Activated naive CD4-positive, alpha-beta T cell treated with anti-CD3 and anti-CD28 coated beads, Interleukin-2, amount 50 U/mL, for 72 hours (primary cell): ENCODE data around the gene SOX13. TPM values are rescaled to one million over a fixed set of nuclear protein-coding genes. Genes with fewer than 3 reads are reported as not detected.

ENCODE experiments used
- ATAC-seq, 2 donors: fragments of 150-1000 bp; cut with Tn5 transposase; 2 replicates each; pipeline ENCODE4 v1.10.0; 2021; ENCODE audit warnings: mild to moderate bottlenecking in 2 of 2, moderate library complexity in 2 of 2
- DNase-seq, 2 donors: peaks; one replicate each; pipeline ENCODE4 v3.0.0; 2021 to 2022; ENCODE audit warnings: low spot score in 2 of 2
- H3K27ac Mint-ChIP-seq, 2 donors: one replicate each; pipeline ENCODE4 v1.8.0; 2022; ENCODE audit warnings: mild to moderate bottlenecking in 2 of 2, mixed read lengths in 2 of 2
- H3K36me3 Mint-ChIP-seq, 2 donors: one replicate each; pipeline ENCODE4 v1.8.0; 2022; ENCODE audit warnings: mixed read lengths in 2 of 2
- H3K9me3 Mint-ChIP-seq, 2 donors: one replicate each; pipeline ENCODE4 v1.8.0; 2022; ENCODE audit warnings: mixed read lengths in 2 of 2
- total RNA-seq, 2 donors: library from RNA; stranded (reverse); gene quantifications; one replicate each; pipeline ENCODE4 v1.2.3, GENCODE V29; 2022

The SOX13 gene
- total RNA-seq, 2 donors from 2014 or later: 0.73 TPM; not detected in 1

DNA sequence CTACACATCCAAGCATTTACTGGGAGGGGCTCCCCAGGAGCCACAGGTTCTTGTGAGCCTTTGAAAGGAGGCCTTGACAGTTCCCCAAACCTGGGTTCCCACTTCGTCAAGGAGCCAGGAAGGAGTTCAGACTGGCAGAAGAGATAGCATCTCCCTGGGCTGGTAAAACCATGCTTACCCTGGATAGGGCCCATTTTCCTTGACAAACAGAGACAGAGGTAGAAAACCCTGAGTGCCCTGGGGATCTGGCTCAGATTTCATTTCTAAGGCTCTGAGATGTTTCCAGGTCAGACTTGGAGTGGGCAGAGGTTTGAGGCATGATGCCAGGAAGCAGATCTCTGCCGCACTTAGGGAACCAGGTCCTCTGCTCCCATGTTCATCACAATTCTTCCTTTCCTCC, 76.2 kb downstream of the SOX13 start:
- H3K9me3 Mint-ChIP-seq: no peaks in the 10 kb centered on the region
- no peak overlapping the region for H3K27ac Mint-ChIP-seq
- no peaks in the 10 kb centered on the region for H3K36me3 Mint-ChIP-seq
- ATAC-seq (no peak), DNase-seq (no peak)

DNA sequence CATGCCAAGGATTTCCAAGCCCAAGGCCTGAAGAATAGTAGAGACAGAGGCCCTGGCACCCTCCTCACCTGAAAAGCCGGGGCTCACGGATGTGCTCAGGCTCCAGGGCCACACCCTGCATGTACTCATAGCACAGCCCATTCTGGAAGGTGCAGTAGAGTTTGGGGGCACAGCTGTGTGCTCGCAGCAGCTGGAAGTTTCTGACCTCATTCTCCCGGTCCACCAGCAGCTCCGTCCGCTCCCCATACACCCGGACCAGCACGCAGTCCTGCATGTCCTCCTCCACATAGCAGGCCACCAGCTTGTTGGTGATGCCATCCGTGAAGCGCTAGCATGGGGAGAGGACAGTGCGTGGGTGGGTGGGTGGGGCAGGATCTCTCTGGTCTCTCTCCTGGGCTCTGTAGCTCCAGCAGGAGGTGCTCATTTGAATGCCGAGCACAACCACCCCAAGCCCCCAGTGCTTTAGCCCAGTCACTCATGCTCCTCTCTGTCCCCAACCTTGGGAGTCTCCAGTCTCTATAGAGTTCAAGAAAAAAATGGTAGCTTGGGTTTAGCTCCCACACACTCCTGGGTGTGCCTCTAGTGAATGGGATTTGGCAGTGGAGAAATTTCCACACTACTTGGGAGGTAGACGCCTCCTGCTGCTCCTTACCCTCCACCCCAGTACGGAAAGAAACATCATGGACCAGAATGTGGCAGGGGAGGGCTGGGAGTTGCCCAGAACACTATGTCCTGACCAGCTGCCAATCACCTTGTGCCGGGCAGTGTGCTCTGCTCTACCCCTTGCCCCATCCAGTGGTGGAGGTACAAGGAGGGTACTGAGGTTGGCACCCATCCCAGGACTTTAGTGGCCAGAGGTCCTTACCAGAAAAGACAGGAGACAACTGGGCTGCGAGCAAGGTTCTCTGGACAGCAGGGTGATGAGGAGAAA, 77.0 kb downstream of the SOX13 start:
- DNase-seq (no peak), ATAC-seq (no peak)
- H3K36me3 Mint-ChIP-seq: no peaks in the 10 kb centered on the region
- H3K9me3 Mint-ChIP-seq: no peaks in the 10 kb centered on the region
- no peak overlapping the region for H3K27ac Mint-ChIP-seq

- Mint-ChIP-seq H3K9me3 (no peaks in the 10 kb centered on the region), H3K36me3 (no peaks in the 10 kb centered on the region), H3K27ac (no peak overlapping the region)
- ATAC-seq (peak; percentile 8 to 16), DNase-seq (no peak)
These were observed 78.0 kb downstream of the SOX13 start for GRCh38 chr1:204150702-204151551.

DNA sequence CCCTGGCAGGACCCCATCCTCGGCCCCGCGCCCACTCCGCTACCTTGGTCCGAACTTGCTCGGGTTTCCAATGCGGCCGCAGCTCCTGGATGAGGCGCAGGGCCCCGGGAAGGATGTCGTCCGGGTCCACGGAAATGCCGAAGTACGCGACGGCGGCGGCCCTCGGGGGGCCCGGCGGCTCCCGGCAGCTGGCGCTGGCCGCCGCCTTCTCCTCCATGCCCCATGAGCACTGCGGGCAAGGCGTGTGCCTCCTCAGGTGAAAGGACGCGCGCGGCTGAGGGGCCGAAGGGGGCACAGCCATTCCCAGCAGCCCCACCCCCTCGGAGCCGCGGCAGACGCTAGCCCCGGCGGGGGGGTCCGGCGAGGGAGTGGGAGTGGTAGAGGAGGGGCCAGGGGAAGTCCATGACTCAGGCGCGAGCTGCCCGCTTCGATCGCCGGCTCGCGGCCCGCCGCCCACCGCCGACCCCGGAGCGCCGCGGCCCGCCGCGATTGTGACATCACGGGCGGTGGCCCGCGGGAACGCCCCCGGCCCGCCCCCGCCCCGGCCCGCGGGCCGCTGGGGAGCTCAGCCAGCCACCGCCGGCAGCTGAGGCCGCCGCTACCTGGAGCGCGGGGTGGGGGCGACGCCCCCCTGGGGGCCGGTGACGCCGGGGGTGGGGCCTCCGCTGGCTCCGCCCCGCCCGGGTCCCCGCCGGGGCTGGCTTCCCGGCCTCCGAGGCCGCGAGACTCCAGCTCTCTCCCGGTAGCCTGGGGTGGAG, 78.8 kb downstream of the SOX13 start, which contains the start of gene ETNK2:
ETNK2 (minus strand) TSS at position 493 of the 758 bp plus-strand sequence; CDS start at position 301, 192 bp downstream.
- ATAC-seq (peak; percentile 68 to 84), DNase-seq (peak in 1 of 2 donors; percentile 51)
- Mint-ChIP-seq H3K27ac (no peak within 1 kb of the TSS), H3K9me3 (no peaks in the 10 kb centered on the region), H3K36me3 (no peaks in the 10 kb centered on the region)

DNA sequence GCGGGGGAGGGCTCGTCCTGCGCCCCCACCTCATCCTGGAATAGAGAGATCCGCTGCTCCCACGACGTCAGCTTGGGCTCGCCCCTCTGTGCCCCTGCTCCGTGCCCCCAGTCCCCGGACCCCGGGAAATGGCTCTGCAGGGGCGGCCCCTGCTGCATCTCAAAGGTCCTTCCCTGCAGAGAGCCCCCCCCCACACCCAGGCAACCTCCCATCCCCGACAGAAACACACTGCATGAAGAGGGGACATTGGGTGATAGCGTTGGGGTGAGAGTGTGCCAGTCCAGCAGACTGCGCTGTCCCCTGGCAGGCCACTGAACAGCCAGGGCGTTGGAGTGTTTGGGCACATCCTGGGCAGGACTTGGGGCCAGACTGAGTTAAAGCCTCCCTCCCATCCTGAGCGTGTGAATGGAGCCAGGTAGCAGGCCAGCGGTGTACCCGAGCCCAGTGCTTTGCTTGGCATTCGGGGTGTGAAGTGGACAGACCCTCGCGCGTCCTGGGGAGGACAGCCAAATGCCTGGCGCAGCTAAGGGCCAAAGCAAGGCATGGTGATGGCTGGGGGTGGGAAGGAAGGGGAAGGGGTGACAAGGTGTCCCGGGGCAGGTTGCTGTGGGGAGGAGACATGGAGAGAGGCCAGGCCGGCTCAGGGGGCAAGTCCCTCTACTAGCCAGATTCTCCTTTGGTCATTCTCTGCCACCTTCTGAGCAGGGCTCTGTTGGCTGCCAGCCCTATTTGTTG, 79.6 kb downstream of the SOX13 start:
- no peaks in the 10 kb centered on the region for H3K36me3 Mint-ChIP-seq
- ATAC-seq (peak in 1 of 2 donors; percentile 15), DNase-seq (no peak)
- H3K9me3 Mint-ChIP-seq: no peaks in the 10 kb centered on the region
- H3K27ac Mint-ChIP-seq: no peak overlapping the region

GRCh38 chr1:204153667-204154066, 80.8 kb downstream of the SOX13 start:
- H3K27ac Mint-ChIP-seq: no peak overlapping the region
- ATAC-seq (no peak), DNase-seq (no peak)
- H3K9me3 Mint-ChIP-seq: no peaks in the 10 kb centered on the region
- H3K36me3 Mint-ChIP-seq: no peaks in the 10 kb centered on the region

GRCh38 chr1:204154568-204155255, 81.8 kb downstream of the SOX13 start:
- Mint-ChIP-seq H3K27ac (no peak overlapping the region), H3K36me3 (no peaks in the 10 kb centered on the region), H3K9me3 (no peaks in the 10 kb centered on the region)
- ATAC-seq: no peak
- no peak for DNase-seq

- H3K9me3 Mint-ChIP-seq: no peaks in the 10 kb centered on the region
- no peak for ATAC-seq
- no peak for DNase-seq
- H3K36me3 Mint-ChIP-seq: no peaks in the 10 kb centered on the region
- peak overlapping the region in 1 of 2 donors; percentile 66 for H3K27ac Mint-ChIP-seq
These were observed 83.0 kb downstream of the SOX13 start for GRCh38 chr1:204155881-204156280.

DNA sequence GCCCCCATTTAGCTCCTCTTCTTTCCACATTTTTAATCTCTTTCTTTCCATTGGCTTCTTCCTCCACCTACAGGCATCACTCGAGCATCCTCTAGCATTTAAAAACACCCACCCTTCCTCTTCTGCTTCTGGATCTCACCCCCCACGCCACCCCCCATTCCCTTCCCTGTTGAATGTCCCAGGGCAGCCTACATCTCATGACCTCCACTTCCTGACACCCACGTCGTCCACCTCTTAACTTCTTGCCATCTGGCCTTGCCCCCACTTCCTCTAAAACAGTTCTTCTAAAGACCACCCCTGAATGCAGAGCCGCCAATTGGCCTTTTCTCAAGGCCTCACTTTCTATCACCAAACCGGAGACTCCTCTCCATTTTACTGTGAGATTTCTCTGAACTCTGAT, 85.0 kb downstream of the SOX13 start:
- no peaks in the 10 kb centered on the region for H3K36me3 Mint-ChIP-seq
- ATAC-seq (no peak), DNase-seq (no peak)
- peak overlapping the region; percentile 13 to 31 for H3K27ac Mint-ChIP-seq
- no peaks in the 10 kb centered on the region for H3K9me3 Mint-ChIP-seq

- Mint-ChIP-seq H3K9me3 (no peaks in the 10 kb centered on the region), H3K36me3 (no peaks in the 10 kb centered on the region), H3K27ac (no peak overlapping the region)
- DNase-seq (no peak), ATAC-seq (no peak)
These were observed 88.9 kb downstream of the SOX13 start for GRCh38 chr1:204161609-204162493.

DNA sequence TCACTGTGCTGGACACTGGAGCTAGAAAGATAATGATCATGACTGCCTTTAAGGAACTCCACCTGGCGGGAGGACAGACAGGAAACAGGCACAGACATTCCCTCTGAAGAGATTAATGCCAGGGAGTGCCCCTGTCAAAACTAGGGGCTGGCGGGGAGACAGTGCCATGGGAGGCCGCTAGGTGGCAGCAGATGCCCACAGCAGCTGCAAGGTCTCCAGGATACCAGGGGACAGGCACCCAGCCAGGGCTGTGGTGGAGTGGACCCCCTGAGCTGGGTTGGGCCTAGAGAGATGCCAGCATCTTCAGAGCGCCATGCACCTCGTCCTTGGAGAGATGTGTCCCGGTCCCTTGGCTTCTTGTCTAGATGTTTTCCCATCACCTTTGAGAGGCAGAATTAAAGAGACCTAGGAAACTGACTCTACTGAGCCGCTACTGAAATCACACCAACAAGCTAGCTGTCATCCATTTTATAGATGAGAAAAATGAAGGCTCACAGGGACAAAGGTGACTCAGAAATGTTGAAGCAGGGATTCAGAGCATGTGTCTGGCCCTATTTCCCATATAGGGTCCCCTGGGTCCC, 89.7 kb downstream of the SOX13 start:
- Mint-ChIP-seq H3K9me3 (peaks cover 4% of the 10 kb centered on the region in 2 donors), H3K27ac (no peak overlapping the region), H3K36me3 (peaks cover 3 to 4% of the 10 kb centered on the region in 2 donors)
- ATAC-seq (peak; percentile 94 to 96), DNase-seq (peak; percentile 77 to 85)

GRCh38 chr1:204166219-204166618, 93.3 kb downstream of the SOX13 start, which contains the start of gene REN:
REN (minus strand) TSS chr1:204166337; CDS start chr1:204166293, 44 bp downstream.
- Mint-ChIP-seq H3K27ac (no peak within 1 kb of the TSS), H3K9me3 (peaks cover 16 to 17% of the 10 kb centered on the region in 2 donors), H3K36me3 (peaks cover 6 to 21% of the 10 kb centered on the region in 2 donors)
- ATAC-seq (no peak), DNase-seq (no peak)

GRCh38 chr1:204167730-204168129, 94.8 kb downstream of the SOX13 start:
- DNase-seq: no peak
- H3K9me3 Mint-ChIP-seq: peaks cover 20 to 21% of the 10 kb centered on the region in 2 donors
- no peak for ATAC-seq

GRCh38 chr1:204169858-204170257, 96.9 kb downstream of the SOX13 start:
- Mint-ChIP-seq H3K9me3 (peaks cover 21 to 26% of the 10 kb centered on the region in 2 donors), H3K27ac (no peak overlapping the region), H3K36me3 (peaks cover 15 to 21% of the 10 kb centered on the region in 2 donors)
- no peak for DNase-seq
- no peak for ATAC-seq

More at GRCh38 chr1:204167730-204168129, 94.8 kb downstream of the SOX13 start:
- Mint-ChIP-seq H3K27ac (no peak overlapping the region), H3K36me3 (peaks cover 10 to 21% of the 10 kb centered on the region in 2 donors)
